Neural cell (in vitro differentiated cells): ENCODE measurements around the gene CCNB1IP1. TPM values are rescaled to one million over a fixed set of nuclear protein-coding genes. Genes with fewer than 3 reads are reported as not detected.
"Not testable (repeated sequence)": the region's sequence is repeated elsewhere in the genome, so short reads cannot be mapped to it uniquely, and the experiment has no call there.

Source experiments
- H2AFZ ChIP-seq: fragments of 200-600, 300-800 bp; sonication (generic), shearing (Covaris generic); 2 replicates; pipeline ENCODE4 v1.6.0; 2014; ENCODE audit warnings: low read depth, mild to moderate bottlenecking, antibody characterized with exemption, low read length, moderate library complexity
- H3F3A ChIP-seq: fragments of 200-600 bp; shearing (Covaris generic); 2 replicates; pipeline ENCODE4 v1.6.1; 2016; ENCODE audit warnings: mild to moderate bottlenecking, moderate library complexity, mixed read lengths, antibody characterized with exemption, low read length; ENCODE audit not compliant: insufficient read depth, poor library complexity, severe bottlenecking
- H3K27ac ChIP-seq: fragments of 200-600, 300-800 bp; sonication (generic), shearing (Covaris generic); 2 replicates; pipeline ENCODE4 v1.5.1; 2014; ENCODE audit warnings: mild to moderate bottlenecking, low read length, moderate library complexity
- H3K27me3 ChIP-seq: fragments of 300-800, 200-600 bp; sonication (generic), shearing (Covaris generic); 2 replicates; pipeline ENCODE4 v1.6.0; 2014; ENCODE audit warnings: mild to moderate bottlenecking, low read depth, low read length, moderate library complexity; ENCODE audit not compliant: insufficient read depth
- H3K36me3 ChIP-seq: fragments of 300-800, 200-600 bp; sonication (generic), shearing (Covaris generic); 2 replicates; pipeline ENCODE4 v1.5.1; 2014; ENCODE audit warnings: mild to moderate bottlenecking, antibody characterized with exemption, low read length, moderate library complexity; ENCODE audit not compliant: insufficient read depth
- H3K4me2 ChIP-seq: fragments of 300-800, 200-600 bp; sonication (generic), shearing (Covaris generic); 2 replicates; pipeline ENCODE4 v1.6.0; 2014; ENCODE audit warnings: mild to moderate bottlenecking, low read length
- H3K4me3 ChIP-seq: fragments of 300-800, 200-600 bp; sonication (generic), shearing (Covaris generic); 2 replicates; pipeline ENCODE4 v1.5.1; 2014; ENCODE audit warnings: mild to moderate bottlenecking, low read length, moderate library complexity
- H3K79me2 ChIP-seq: fragments of 200-600 bp; shearing (Covaris generic); replicated peaks from 2 replicates; pipeline ENCODE4 v1.6.0; 2014; ENCODE audit warnings: mild to moderate bottlenecking, low read length, moderate library complexity; ENCODE audit not compliant: insufficient read depth
- H3K9ac ChIP-seq: fragments of 300-800, 200-600 bp; sonication (generic), shearing (Covaris generic); 2 replicates; pipeline ENCODE4 v1.6.1; 2016; ENCODE audit warnings: mild to moderate bottlenecking, low read length, mixed read lengths
- H3K9me2 ChIP-seq: fragments of 200-600 bp; shearing (Covaris generic); 2 replicates; pipeline ENCODE4 v1.6.1; 2016; ENCODE audit warnings: mild to moderate bottlenecking, low read length, mixed read lengths; ENCODE audit not compliant: insufficient read depth
- H3K9me3 ChIP-seq: fragments of 200-600, 300-800 bp; sonication (generic), shearing (Covaris generic); 2 replicates; pipeline ENCODE4 v1.6.1; 2016; ENCODE audit warnings: mild to moderate bottlenecking, mixed run types, low read length, moderate library complexity, mixed read lengths
- H4K20me1 ChIP-seq: fragments of 200-600 bp; shearing (Covaris generic); 2 replicates; pipeline ENCODE4 v1.6.1; 2016; ENCODE audit warnings: mild to moderate bottlenecking, mixed run types; ENCODE audit not compliant: insufficient read depth
- CTCF ChIP-seq: fragments of 450-650 bp; IDR thresholded peaks from 2 replicates; pipeline ENCODE4 v1.5.1; 2014; ENCODE audit warnings: antibody characterized with exemption, mild to moderate bottlenecking, moderate library complexity; ENCODE audit not compliant: poor library complexity, severe bottlenecking
- EZH2 ChIP-seq: fragments of 200-600, 300-800 bp; shearing (Covaris generic), sonication (generic); IDR thresholded peaks from 2 replicates; pipeline ENCODE4 v1.6.1; 2014; ENCODE audit warnings: antibody characterized with exemption, low read length, borderline replicate concordance, mild to moderate bottlenecking; ENCODE audit not compliant: insufficient read depth, poor library complexity, severe bottlenecking
- MXI1 ChIP-seq: fragments of 450-650 bp; conservative IDR thresholded peaks from 2 replicates; pipeline ENCODE4 v1.6.1; 2014; ENCODE audit warnings: antibody characterized with exemption, mild to moderate bottlenecking; ENCODE audit not compliant: poor library complexity, severe bottlenecking
- POLR2AphosphoS5 ChIP-seq: IDR thresholded peaks from 2 replicates; pipeline ENCODE4 v1.6.1; 2012
- RAD21 ChIP-seq: fragments of 450-650 bp; conservative IDR thresholded peaks from 2 replicates; pipeline ENCODE4 v1.6.1; 2014; ENCODE audit warnings: antibody characterized with exemption, mild to moderate bottlenecking, moderate library complexity
- TAF1 ChIP-seq: IDR thresholded peaks from 2 replicates; pipeline ENCODE4 v1.6.1; 2012; ENCODE audit warnings: low read depth
- polyA plus RNA-seq: library from polyadenylated mRNA; depleted of rRNA; stranded (reverse); fragments of >200 nt; gene quantifications from 2 replicates; pipeline ENCODE4 v1.2.3, GENCODE V29; 2014
- TF ChIP-seq, protein P1 (sequence below): IDR thresholded peaks from 2 replicates; pipeline ENCODE4 v1.6.1; 2012; ENCODE audit warnings: borderline replicate concordance

CCNB1IP1 gene
- polyA plus RNA-seq, 1 donor from 2014 or later: 67.2 TPM

DNA sequence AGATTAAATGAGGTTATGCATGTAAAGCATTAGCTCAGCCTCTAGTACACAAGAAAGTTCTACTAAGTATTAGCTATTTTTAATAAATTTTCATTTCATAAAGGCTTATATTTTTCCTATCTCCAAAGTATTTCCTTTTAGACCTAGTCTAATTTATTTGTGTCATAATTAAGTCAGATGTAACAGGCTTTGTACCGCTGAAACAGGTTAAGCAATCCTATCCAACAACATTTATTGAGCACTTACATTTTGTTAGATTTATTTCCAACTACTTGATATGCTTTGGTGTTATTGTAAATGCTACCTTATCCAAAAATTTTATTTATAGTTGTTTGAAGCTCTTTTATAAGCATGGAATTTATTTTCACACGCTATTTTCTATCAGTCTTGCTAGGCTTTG is 8.6 kb upstream of the CCNB1IP1 start:
- Histone ChIP-seq H4K20me1 (no peaks in the 10 kb centered on the region), H3K36me3 (no peaks in the 10 kb centered on the region), H3K9ac (peak overlapping the region; percentile 72), H3K79me2 (peaks cover 8% of the 10 kb centered on the region), H3K27ac (peak overlapping the region; percentile 87), H3K4me2 (peak overlapping the region; percentile 86), H2AFZ (no peak overlapping the region), H3F3A (no peaks in the 10 kb centered on the region), H3K9me3 (no peaks in the 10 kb centered on the region), H3K27me3 (no peaks in the 10 kb centered on the region), H3K4me3 (peak overlapping the region; percentile 75), H3K9me2 (no peaks in the 10 kb centered on the region)
- TF ChIP-seq CTCF (no peak), EZH2 (no peak), MXI1 (no peak)

DNA sequence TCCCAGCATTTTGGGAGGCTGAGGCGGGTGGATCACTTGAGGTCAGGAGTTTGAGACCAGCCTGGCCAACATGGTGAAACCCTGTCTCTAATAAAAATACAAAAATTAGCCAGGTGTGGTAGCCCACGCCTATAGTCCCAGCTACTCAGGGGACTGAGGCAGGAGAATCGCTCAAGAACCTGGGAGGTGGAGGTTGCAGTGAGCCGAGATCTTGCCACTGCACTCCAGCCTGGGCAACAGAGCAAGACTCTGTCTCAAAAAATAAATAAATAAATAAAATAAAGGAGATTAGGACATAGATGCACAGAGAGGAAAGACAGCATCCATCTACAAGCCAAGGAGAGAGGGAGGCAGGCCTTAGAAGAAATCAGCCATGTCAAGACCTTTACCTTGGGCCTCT is 8.0 kb upstream of the CCNB1IP1 start:
- H3K9ac ChIP-seq, H3K27me3 ChIP-seq, H3K27ac ChIP-seq, H4K20me1 ChIP-seq, H3F3A ChIP-seq, H3K4me3 ChIP-seq, H3K36me3 ChIP-seq, H3K9me3 ChIP-seq, H2AFZ ChIP-seq, H3K9me2 ChIP-seq, H3K79me2 ChIP-seq, H3K4me2 ChIP-seq: not testable (repeated sequence)

DNA sequence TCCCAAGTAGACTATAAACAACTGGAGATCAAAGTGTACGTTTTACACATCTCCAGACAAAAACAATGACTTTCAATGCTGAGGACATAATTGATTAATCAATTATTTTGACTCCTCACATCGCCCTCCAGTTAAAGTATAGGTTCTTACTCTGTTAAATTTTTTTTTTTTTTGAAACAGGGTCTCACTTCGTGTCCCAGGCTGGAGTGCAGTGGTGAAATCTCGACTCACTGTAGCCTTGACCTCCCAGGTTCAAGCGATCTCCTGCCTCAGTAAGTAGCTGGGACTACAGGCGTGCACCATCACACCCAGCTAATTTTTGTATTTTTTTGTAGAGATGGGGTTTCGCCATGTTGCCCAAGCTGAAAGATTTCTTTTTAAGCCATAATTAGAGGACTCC is 938 bp upstream of the CCNB1IP1 start:
- Histone ChIP-seq H3K9me2 (no peaks in the 10 kb centered on the region), H3K36me3 (no peaks in the 10 kb centered on the region), H3K4me3 (no peak overlapping the region), H3K27ac (no peak overlapping the region), H3K79me2 (peaks cover 23% of the 10 kb centered on the region), H3K9ac (no peak overlapping the region), H3K9me3 (no peaks in the 10 kb centered on the region), H3F3A (peaks cover 10% of the 10 kb centered on the region), H4K20me1 (no peaks in the 10 kb centered on the region), H2AFZ (no peak overlapping the region), H3K27me3 (no peaks in the 10 kb centered on the region), H3K4me2 (no peak overlapping the region)
- TF ChIP-seq TAF1 (no peak), RAD21 (no peak), CTCF (no peak), POLR2AphosphoS5 (no peak), EZH2 (no peak), MXI1 (no peak)
- TF ChIP-seq, protein P1, sequence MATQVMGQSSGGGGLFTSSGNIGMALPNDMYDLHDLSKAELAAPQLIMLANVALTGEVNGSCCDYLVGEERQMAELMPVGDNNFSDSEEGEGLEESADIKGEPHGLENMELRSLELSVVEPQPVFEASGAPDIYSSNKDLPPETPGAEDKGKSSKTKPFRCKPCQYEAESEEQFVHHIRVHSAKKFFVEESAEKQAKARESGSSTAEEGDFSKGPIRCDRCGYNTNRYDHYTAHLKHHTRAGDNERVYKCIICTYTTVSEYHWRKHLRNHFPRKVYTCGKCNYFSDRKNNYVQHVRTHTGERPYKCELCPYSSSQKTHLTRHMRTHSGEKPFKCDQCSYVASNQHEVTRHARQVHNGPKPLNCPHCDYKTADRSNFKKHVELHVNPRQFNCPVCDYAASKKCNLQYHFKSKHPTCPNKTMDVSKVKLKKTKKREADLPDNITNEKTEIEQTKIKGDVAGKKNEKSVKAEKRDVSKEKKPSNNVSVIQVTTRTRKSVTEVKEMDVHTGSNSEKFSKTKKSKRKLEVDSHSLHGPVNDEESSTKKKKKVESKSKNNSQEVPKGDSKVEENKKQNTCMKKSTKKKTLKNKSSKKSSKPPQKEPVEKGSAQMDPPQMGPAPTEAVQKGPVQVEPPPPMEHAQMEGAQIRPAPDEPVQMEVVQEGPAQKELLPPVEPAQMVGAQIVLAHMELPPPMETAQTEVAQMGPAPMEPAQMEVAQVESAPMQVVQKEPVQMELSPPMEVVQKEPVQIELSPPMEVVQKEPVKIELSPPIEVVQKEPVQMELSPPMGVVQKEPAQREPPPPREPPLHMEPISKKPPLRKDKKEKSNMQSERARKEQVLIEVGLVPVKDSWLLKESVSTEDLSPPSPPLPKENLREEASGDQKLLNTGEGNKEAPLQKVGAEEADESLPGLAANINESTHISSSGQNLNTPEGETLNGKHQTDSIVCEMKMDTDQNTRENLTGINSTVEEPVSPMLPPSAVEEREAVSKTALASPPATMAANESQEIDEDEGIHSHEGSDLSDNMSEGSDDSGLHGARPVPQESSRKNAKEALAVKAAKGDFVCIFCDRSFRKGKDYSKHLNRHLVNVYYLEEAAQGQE: no peak
